ENCODE data around the gene CEP112.

DNA sequence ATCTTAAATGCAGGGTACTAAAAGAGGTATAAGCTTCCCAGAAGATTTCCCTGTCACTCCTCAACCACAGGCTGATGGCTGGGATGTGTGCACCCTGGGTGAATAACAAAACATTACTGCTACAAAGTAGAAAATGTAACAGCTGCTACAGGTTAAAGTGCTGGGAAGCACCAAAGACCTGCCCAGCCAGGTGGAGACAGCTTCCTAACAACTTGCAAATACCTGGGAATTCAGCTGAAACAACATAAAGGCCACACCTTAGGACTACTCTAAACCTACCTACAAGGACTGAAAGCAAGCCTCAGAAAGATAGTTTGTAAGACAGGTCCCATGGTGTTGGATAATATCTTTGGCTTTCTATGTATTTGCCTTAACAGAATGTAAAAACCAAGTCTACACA, 118.5 kb downstream of the CEP112 start:
- TF ChIP-seq, protein P1, sequence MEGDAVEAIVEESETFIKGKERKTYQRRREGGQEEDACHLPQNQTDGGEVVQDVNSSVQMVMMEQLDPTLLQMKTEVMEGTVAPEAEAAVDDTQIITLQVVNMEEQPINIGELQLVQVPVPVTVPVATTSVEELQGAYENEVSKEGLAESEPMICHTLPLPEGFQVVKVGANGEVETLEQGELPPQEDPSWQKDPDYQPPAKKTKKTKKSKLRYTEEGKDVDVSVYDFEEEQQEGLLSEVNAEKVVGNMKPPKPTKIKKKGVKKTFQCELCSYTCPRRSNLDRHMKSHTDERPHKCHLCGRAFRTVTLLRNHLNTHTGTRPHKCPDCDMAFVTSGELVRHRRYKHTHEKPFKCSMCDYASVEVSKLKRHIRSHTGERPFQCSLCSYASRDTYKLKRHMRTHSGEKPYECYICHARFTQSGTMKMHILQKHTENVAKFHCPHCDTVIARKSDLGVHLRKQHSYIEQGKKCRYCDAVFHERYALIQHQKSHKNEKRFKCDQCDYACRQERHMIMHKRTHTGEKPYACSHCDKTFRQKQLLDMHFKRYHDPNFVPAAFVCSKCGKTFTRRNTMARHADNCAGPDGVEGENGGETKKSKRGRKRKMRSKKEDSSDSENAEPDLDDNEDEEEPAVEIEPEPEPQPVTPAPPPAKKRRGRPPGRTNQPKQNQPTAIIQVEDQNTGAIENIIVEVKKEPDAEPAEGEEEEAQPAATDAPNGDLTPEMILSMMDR (IDR thresholded peaks at IDR 0.05): no peak
- TF ChIP-seq EP300 (IDR thresholded peaks at IDR 0.05; ENCODE audit: low read depth): no peak
- TF ChIP-seq POLR2A (IDR thresholded peaks at IDR 0.05): no peak
